DOHH2 (cell line): ENCODE measurements around the gene USP48.

Experiments used
- H3F3A ChIP-seq: fragments of 200-600 bp; sonication (generic), shearing (Covaris generic); 2 replicates; pipeline ENCODE4 v1.6.0; 2016; ENCODE audit warnings: antibody characterized with exemption, mild to moderate bottlenecking; ENCODE audit not compliant: control insufficient read depth, insufficient read depth
- H3K27ac ChIP-seq: fragments of 200-600 bp; sonication (generic); 2 replicates; pipeline ENCODE4 v1.5.1; 2014; ENCODE audit warnings: low read depth, mild to moderate bottlenecking, low read length, moderate library complexity
- H3K27me3 ChIP-seq: fragments of 200-600 bp; sonication (generic); 2 replicates; pipeline ENCODE4 v1.6.1; 2014; ENCODE audit warnings: mild to moderate bottlenecking, low read length, mixed read lengths; ENCODE audit not compliant: control insufficient read depth
- H3K36me3 ChIP-seq: fragments of 200-600 bp; sonication (generic); 2 replicates; pipeline ENCODE4 v1.6.1; 2014; ENCODE audit warnings: mild to moderate bottlenecking, low read length, moderate library complexity, mixed read lengths; ENCODE audit not compliant: control insufficient read depth
- H3K4me1 ChIP-seq: fragments of 200-600 bp; sonication (generic); 2 replicates; pipeline ENCODE4 v1.6.1; 2014; ENCODE audit warnings: mild to moderate bottlenecking, low read length, mixed read lengths; ENCODE audit not compliant: control insufficient read depth
- H3K4me2 ChIP-seq: fragments of 200-600 bp; sonication (generic); 2 replicates; pipeline ENCODE4 v1.6.0; 2014; ENCODE audit warnings: mild to moderate bottlenecking, low read length, moderate library complexity
- H3K4me3 ChIP-seq: fragments of 200-600 bp; sonication (generic); 2 replicates; pipeline ENCODE4 v1.5.1; 2014; ENCODE audit warnings: mild to moderate bottlenecking, low read length, mixed read lengths
- H3K79me2 ChIP-seq: fragments of 200-600 bp; sonication (generic); 2 replicates; pipeline ENCODE4 v1.6.1; 2014; ENCODE audit warnings: mild to moderate bottlenecking, low read length, mixed read lengths; ENCODE audit not compliant: control insufficient read depth
- H3K9me2 ChIP-seq: fragments of 200-600 bp; sonication (generic); replicated peaks from 2 replicates; pipeline ENCODE4 v1.6.1; 2014; ENCODE audit warnings: mild to moderate bottlenecking, low read length, mixed read lengths; ENCODE audit not compliant: control insufficient read depth
- H3K9me3 ChIP-seq: fragments of 200-600 bp; sonication (generic); 2 replicates; pipeline ENCODE4 v1.6.1; 2014; ENCODE audit warnings: antibody characterized with exemption, low read length, mixed read lengths; ENCODE audit not compliant: control insufficient read depth, insufficient read depth
- H4K20me1 ChIP-seq: fragments of 200-600 bp; sonication (generic); 2 replicates; pipeline ENCODE4 v1.6.0; 2014; ENCODE audit warnings: low read depth, mild to moderate bottlenecking, antibody characterized with exemption, low read length, moderate library complexity; ENCODE audit not compliant: control insufficient read depth, insufficient read depth
- EZH2phosphoT487 ChIP-seq: fragments of 200-600 bp; sonication (generic); IDR thresholded peaks from 2 replicates; pipeline ENCODE4 v1.6.1; 2017; ENCODE audit warnings: borderline replicate concordance, mild to moderate bottlenecking, antibody characterized with exemption, low read length, moderate library complexity, mixed read lengths
- TF ChIP-seq, protein P1 (sequence below): fragments of 200-600 bp; sonication (generic); IDR thresholded peaks from one replicate; pipeline ENCODE4 v1.5.1; 2014; ENCODE audit warnings: antibody characterized with exemption, mild to moderate bottlenecking, low read depth, low read length; ENCODE audit not compliant: poor library complexity, severe bottlenecking

Gene USP48

DNA sequence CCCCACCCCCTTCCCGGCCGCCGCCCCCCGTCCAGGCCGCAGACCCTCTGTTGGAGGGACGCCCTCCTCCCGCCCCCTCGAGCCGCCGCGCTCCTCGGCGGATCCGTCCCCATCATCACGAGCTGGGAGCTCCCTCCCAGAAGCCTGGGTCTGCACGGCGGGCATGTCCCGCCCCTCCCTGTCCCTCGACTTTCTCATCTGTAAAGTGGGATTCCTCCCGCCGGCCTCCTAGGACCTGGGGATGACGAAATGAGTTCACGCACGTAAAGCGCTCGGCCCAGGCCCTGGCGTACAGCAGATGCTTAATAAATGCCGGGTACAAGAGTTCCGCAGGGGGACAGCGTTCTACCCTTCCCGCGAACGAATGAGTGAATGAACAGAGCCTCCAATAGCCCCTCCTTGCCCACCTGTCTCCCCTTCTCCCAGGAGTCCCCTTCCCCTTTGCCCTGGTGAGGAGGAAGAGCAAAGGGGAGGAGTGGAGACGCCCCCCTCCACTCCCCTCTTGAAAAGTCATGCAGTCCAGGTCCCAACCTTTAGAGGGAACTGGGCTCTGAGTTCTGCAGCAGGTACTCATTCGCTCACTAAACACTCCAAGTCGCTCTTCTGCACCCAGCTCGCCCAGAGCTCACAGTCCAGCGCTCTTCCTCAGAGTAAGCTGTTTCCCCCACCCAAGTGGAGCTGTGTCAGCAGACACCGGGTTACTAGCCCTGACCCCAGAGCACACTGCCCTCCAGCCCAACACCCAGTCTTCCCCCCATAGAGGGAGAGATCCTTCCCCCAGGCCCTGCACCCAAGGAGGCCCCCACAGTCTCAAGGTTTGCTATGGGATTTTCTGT is 130.6 kb downstream of the USP48 start:
- no peak overlapping the region for H3K27ac ChIP-seq
- H3K9me3 ChIP-seq = no peaks in the 10 kb centered on the region
- no peaks in the 10 kb centered on the region for H3F3A ChIP-seq
- no peak overlapping the region for H3K4me2 ChIP-seq
- no peaks in the 10 kb centered on the region for H3K36me3 ChIP-seq
- TF ChIP-seq, protein P1, sequence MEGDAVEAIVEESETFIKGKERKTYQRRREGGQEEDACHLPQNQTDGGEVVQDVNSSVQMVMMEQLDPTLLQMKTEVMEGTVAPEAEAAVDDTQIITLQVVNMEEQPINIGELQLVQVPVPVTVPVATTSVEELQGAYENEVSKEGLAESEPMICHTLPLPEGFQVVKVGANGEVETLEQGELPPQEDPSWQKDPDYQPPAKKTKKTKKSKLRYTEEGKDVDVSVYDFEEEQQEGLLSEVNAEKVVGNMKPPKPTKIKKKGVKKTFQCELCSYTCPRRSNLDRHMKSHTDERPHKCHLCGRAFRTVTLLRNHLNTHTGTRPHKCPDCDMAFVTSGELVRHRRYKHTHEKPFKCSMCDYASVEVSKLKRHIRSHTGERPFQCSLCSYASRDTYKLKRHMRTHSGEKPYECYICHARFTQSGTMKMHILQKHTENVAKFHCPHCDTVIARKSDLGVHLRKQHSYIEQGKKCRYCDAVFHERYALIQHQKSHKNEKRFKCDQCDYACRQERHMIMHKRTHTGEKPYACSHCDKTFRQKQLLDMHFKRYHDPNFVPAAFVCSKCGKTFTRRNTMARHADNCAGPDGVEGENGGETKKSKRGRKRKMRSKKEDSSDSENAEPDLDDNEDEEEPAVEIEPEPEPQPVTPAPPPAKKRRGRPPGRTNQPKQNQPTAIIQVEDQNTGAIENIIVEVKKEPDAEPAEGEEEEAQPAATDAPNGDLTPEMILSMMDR = no peak
- no peak for TF ChIP-seq EZH2phosphoT487
- H3K4me3 ChIP-seq = no peak overlapping the region
- no peaks in the 10 kb centered on the region; the same call in 1 of the 2 replicates for H3K4me1 ChIP-seq
- H3K79me2 ChIP-seq = no peaks in the 10 kb centered on the region
- H4K20me1 ChIP-seq = no peaks in the 10 kb centered on the region
- no peaks in the 10 kb centered on the region for H3K9me2 ChIP-seq
- peaks cover 19% of the 10 kb centered on the region for H3K27me3 ChIP-seq

DNA sequence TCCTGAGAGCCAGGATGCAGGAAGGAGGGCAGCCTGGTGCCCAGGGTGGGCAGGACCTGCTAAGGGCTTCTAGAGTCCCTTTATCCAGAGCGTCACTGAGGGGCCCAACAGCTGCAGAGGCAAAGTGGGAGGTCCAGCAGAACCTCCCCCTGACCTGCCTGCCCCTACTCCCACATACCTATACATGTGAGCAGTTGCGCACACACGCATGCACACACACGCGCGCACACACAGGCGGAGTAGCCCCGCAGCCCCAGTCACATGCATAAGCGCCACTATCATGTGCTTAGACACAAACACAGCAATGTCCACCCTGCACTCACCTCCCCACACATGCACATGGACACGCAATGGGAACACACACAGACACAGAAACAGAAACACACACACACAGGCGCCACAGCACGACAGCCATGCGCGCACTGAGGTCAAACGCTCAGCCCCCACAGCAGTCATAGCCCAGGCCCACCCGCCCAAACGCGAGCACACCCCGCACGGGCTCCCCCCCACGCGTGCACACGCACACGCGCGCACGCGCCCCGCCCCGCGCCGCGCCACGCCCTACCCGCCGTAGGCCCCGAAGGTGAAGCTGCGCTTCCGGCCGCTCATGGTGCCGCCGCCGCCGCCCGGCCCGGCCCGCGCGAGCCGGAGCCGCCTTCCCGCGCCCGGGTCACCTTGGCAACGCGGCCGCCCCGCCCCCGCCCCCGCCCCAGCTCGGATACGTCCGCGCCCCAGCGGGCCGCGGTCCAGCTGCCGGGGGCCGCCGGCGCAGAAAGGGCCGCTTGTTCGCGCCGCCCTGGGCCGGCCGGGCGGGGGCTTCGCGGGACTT is 131.5 kb downstream of the USP48 start:
- Histone ChIP-seq H3K27me3 (peaks cover 19% of the 10 kb centered on the region), H3F3A (no peaks in the 10 kb centered on the region)

DNA sequence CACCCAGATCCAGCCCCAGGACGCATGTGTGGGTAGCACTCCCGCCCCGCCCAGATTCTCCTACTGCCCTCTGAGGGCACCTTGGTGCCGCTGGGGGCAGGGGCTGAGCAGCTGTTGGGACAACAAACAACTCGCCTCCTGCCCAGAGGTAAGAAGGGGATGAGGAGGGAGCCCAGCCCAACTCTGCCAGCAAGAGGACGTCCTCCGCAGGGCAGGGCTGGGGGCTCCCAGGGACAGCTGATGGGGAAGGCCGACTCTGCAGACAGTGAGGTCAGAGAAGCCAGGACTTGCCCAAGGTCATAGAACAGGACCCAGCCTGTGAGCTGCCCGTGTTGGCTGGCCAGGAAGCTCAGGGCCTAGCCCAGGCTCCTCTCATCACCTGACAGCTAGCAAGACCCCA is 132.5 kb downstream of the USP48 start:
- Histone ChIP-seq H3K27me3 (peaks cover 17% of the 10 kb centered on the region), H3K9me2 (no peaks in the 10 kb centered on the region), H3K27ac (no peak overlapping the region), H4K20me1 (no peaks in the 10 kb centered on the region), H3K4me3 (no peak overlapping the region), H3K4me2 (no peak overlapping the region), H3K9me3 (no peaks in the 10 kb centered on the region), H3K36me3 (no peaks in the 10 kb centered on the region), H3F3A (no peaks in the 10 kb centered on the region), H3K4me1 (no peaks in the 10 kb centered on the region; the same call in 1 of the 2 replicates), H3K79me2 (no peaks in the 10 kb centered on the region)
- TF ChIP-seq EZH2phosphoT487 = no peak
- TF ChIP-seq, protein P1 = no peak

More for the DNA sequence above, 131.5 kb downstream of the USP48 start:
- Histone ChIP-seq H3K4me2 (peak overlapping the region; percentile 28; the same call in 1 of the 2 replicates), H3K9me3 (no peaks in the 10 kb centered on the region), H3K4me1 (no peaks in the 10 kb centered on the region; the same call in 1 of the 2 replicates), H3K9me2 (no peaks in the 10 kb centered on the region), H4K20me1 (no peaks in the 10 kb centered on the region), H3K79me2 (no peaks in the 10 kb centered on the region), H3K4me3 (no peak overlapping the region), H3K27ac (no peak overlapping the region), H3K36me3 (no peaks in the 10 kb centered on the region)
- TF ChIP-seq, protein P1 = no peak
- TF ChIP-seq EZH2phosphoT487 = no peak
